Panc1 (cell line): ENCODE measurements around the gene ZNF789. TPM values are rescaled to one million over a fixed set of nuclear protein-coding genes. Genes with fewer than 3 reads are reported as not detected.

Experiments used
- ATAC-seq: fragments of 200-7000 bp; cut with Tn5 transposase; 2 replicates; pipeline ENCODE4 v1.9.1; 2020; ENCODE audit warnings: mild to moderate bottlenecking, moderate library complexity
- BruUV-seq: library from RNA; stranded (reverse); fragments of 400-500 nt; replicated peaks from 2 replicates; lab custom pipeline; 2021; lab: Mats Ljungman, UMichigan
- CTCF ChIA-PET: fragments of 300-600 bp; sonication (Branson Sonifier 250); formaldehyde crosslinking; loops from one replicate; lab custom pipeline; 2022; ENCODE audit warnings: antibody characterized with exemption; lab: Charles Lee
- POLR2A ChIA-PET: fragments of 300-600 bp; sonication (Branson Sonifier 250); formaldehyde crosslinking; loops from one replicate; lab custom pipeline; 2022; ENCODE audit warnings: antibody characterized with exemption; lab: Charles Lee
- DNase-seq: peaks from one replicate; pipeline ENCODE4 v3.0.0-alpha.2; 2010; ENCODE audit warnings: low read depth, low spot score
- H3K27ac ChIP-seq: 2 replicates; pipeline ENCODE4 v1.5.1; 2011; ENCODE audit warnings: mild to moderate bottlenecking, low read length, inconsistent platforms
- H3K27me3 ChIP-seq: fragments of 200-500 bp; sonication (Bioruptor generic); 2 replicates; pipeline ENCODE4 v1.6.0; 2014; ENCODE audit warnings: low read length, inconsistent platforms; ENCODE audit not compliant: control insufficient read depth, insufficient read depth
- H3K36me3 ChIP-seq: fragments of 200-500 bp; sonication (Bioruptor generic); 2 replicates; pipeline ENCODE4 v1.5.1; 2014; ENCODE audit warnings: inconsistent platforms, mild to moderate bottlenecking, low read length, moderate library complexity; ENCODE audit not compliant: control insufficient read depth, insufficient read depth
- H3K4me1 ChIP-seq: 2 replicates; pipeline ENCODE4 v1.5.1; 2011; ENCODE audit warnings: inconsistent platforms, mild to moderate bottlenecking, low read length, moderate library complexity; ENCODE audit not compliant: control insufficient read depth, insufficient read depth
- H3K4me3 ChIP-seq, 2 experiments: 2 replicates each; pipeline ENCODE4 v1.5.1; 2011 to 2012; ENCODE audit warnings: low read depth in 2 of 2, low read length in 2 of 2, mild to moderate bottlenecking in 2 of 2, inconsistent platforms in 1 of 2, moderate library complexity in 1 of 2
- H3K9me3 ChIP-seq: fragments of 200-500 bp; sonication (Bioruptor generic); 2 replicates; pipeline ENCODE4 v1.5.1; 2014; ENCODE audit warnings: low read depth, mild to moderate bottlenecking, inconsistent platforms, low read length, moderate library complexity; ENCODE audit not compliant: control insufficient read depth, insufficient read depth
- CTCF ChIP-seq: fragments of 450-650 bp; IDR thresholded peaks from 2 replicates; pipeline ENCODE4 v1.5.1; 2017; ENCODE audit warnings: mild to moderate bottlenecking
- POLR2AphosphoS5 ChIP-seq: IDR thresholded peaks from 2 replicates; pipeline ENCODE4 v1.6.1; 2012; ENCODE audit warnings: mild to moderate bottlenecking, low read depth, low read length, moderate library complexity
- REST ChIP-seq, 2 experiments: IDR thresholded peaks; 2 replicates each; pipeline ENCODE4 v1.6.1; 2011 to 2012; ENCODE audit warnings: low read depth in 2 of 2, control low read depth in 1 of 2, low read length in 1 of 2, mild to moderate bottlenecking in 1 of 2, moderate library complexity in 1 of 2; ENCODE audit not compliant: insufficient read depth in 1 of 2
- SIN3A ChIP-seq: IDR thresholded peaks from 2 replicates; pipeline ENCODE4 v1.6.1; 2012; ENCODE audit warnings: low read depth, mild to moderate bottlenecking, low read length, moderate library complexity, borderline replicate concordance; ENCODE audit not compliant: insufficient read depth
- TCF7L2 ChIP-seq: IDR thresholded peaks from 2 replicates; pipeline ENCODE4 v1.6.1; 2011; ENCODE audit warnings: mild to moderate bottlenecking, low read depth, low read length, inconsistent platforms
- in situ Hi-C: cut with HindIII; loops from 2 replicates; pipeline ENCODE4 v1.10.0; 2016; ENCODE audit warnings: low sequenced_read_pairs, low pct_unique_long_range_greater_than_20kb
- intact Hi-C: fragments of 100-400 bp; cut with micrococcal nuclease; formaldehyde crosslinking; loops from one replicate; pipeline ENCODE4 v1.10.0; 2022; ENCODE audit not compliant: unreplicated experiment
- total RNA-seq: library from RNA; stranded (reverse); gene quantifications from one replicate; pipeline ENCODE4 v1.2.1, GENCODE V29; 2021; ENCODE audit not compliant: unreplicated experiment

ZNF789 gene
- total RNA-seq, 1 experiment from 2014 or later = 15.1 TPM

- POLR2A ChIA-PET = interaction anchor here (0.6 to 0.9 kb wide), 3 partner anchors 17 to 39 kb away, joined by 3 to 4 read pairs (median 3); no protein-coding TSS in a partner anchor
- ATAC-seq (no peak), DNase-seq (no peak)
- BruUV-seq = no TSS peak
- intact Hi-C loops (no loop called here), in situ Hi-C loops (no loop called here)
- H3K27ac ChIP-seq = no peak overlapping the region
- H3K9me3 ChIP-seq = no peaks in the 10 kb centered on the region
- peaks cover 19% of the 10 kb centered on the region; the same call in 1 of the 2 replicates for H3K36me3 ChIP-seq
- H3K4me1 ChIP-seq = no peaks in the 10 kb centered on the region
- no peaks in the 10 kb centered on the region for H3K27me3 ChIP-seq
- no peak for TF ChIP-seq SIN3A
- TF ChIP-seq TCF7L2 = no peak
- TF ChIP-seq CTCF = no peak
- H3K4me3 ChIP-seq = no peak overlapping the region
- CTCF ChIA-PET = no interaction called here
These were observed 23.8 kb upstream of the ZNF789 start for GRCh38 chr7:99448855-99449254.

GRCh38 chr7:99449326-99449725 lies 23.4 kb upstream of the ZNF789 start:
- BruUV-seq = no TSS peak
- CTCF ChIA-PET = no interaction called here
- no peak for ATAC-seq

More at GRCh38 chr7:99449326-99449725, 23.4 kb upstream of the ZNF789 start:
- intact Hi-C loops = no loop called here
- Histone ChIP-seq H3K9me3 (no peaks in the 10 kb centered on the region), H3K4me1 (no peaks in the 10 kb centered on the region), H3K4me3 (no peak overlapping the region), H3K27ac (no peak overlapping the region), H3K36me3 (peaks cover 21% of the 10 kb centered on the region; the same call in 1 of the 2 replicates), H3K27me3 (no peaks in the 10 kb centered on the region)
- TF ChIP-seq TCF7L2 (no peak), SIN3A (no peak), REST (IDR thresholded peaks at IDR 0.05; ENCODE audit: insufficient read depth in 1 of 2, low read depth in 2 of 2, low read length in 1 of 2) (no peak), CTCF (no peak), POLR2AphosphoS5 (no peak)
- DNase-seq = no peak
- in situ Hi-C loops = no loop called here
- POLR2A ChIA-PET = interaction anchor here (0.6 to 0.9 kb wide), 3 partner anchors 16 to 40 kb away, joined by 3 to 4 read pairs (median 3); no protein-coding TSS in a partner anchor
